ENCODE data around the gene IGFBPL1. TPM values are rescaled to one million over a fixed set of nuclear protein-coding genes. Genes with fewer than 3 reads are reported as not detected.

IGFBPL1 gene
- total RNA-seq, 1 donor from 2014 or later = not detected

- Mint-ChIP-seq H3K27ac (no peak overlapping the region), H3K36me3 (ENCODE audit: low read depth) (peaks cover 30% of the 10 kb centered on the region), H3K4me1 (peaks cover 16% of the 10 kb centered on the region), H3K4me3 (no peak overlapping the region), H3K27me3 (no peaks in the 10 kb centered on the region), H3K9me3 (no peaks in the 10 kb centered on the region)
- TF ChIP-seq CTCF (IDR thresholded peaks at IDR 0.05) = no peak
- ATAC-seq (ENCODE audit: low read depth) (no peak), DNase-seq (no peak)
- intact Hi-C loops (cut with micrococcal nuclease) = loop anchor here (10.0 kb wide), 1 partner anchor 332 kb away; the partner anchor contains the start of gene SHB
- ChIA-PET CTCF (no interaction called here), POLR2A (no interaction called here)
These were observed 27.9 kb downstream of the IGFBPL1 start for GRCh38 chr9:38396371-38396671.

- Mint-ChIP-seq H3K4me1 (peaks cover 16% of the 10 kb centered on the region), H3K27me3 (peaks cover 4% of the 10 kb centered on the region), H3K36me3 (ENCODE audit: low read depth) (peaks cover 30% of the 10 kb centered on the region), H3K4me3 (no peak overlapping the region), H3K9me3 (no peaks in the 10 kb centered on the region), H3K27ac (no peak overlapping the region)
- ChIA-PET CTCF (no interaction called here), POLR2A (no interaction called here)
- intact Hi-C loops (cut with micrococcal nuclease) = loop anchor here (10.0 kb wide), 1 partner anchor 331 kb away; the partner anchor contains the start of gene SHB
- no peak for TF ChIP-seq CTCF (IDR thresholded peaks at IDR 0.05)
- ATAC-seq (ENCODE audit: low read depth) = no peak
- DNase-seq = no peak
These were observed 28.4 kb downstream of the IGFBPL1 start for GRCh38 chr9:38395653-38396370.

- ChIA-PET CTCF (no interaction called here), POLR2A (no interaction called here)
- no peak for ATAC-seq (ENCODE audit: low read depth)
- intact Hi-C loops (cut with micrococcal nuclease) = loop anchor here (10.0 kb wide), 1 partner anchor 330 kb away; the partner anchor contains the start of gene SHB
- H3K4me3 Mint-ChIP-seq = no peak overlapping the region
- peaks cover 4% of the 10 kb centered on the region for H3K27me3 Mint-ChIP-seq
- peaks cover 30% of the 10 kb centered on the region for H3K36me3 Mint-ChIP-seq (ENCODE audit: low read depth)
- no peak overlapping the region for H3K27ac Mint-ChIP-seq
- no peak for DNase-seq
- TF ChIP-seq CTCF (IDR thresholded peaks at IDR 0.05) = no peak
- peaks cover 16% of the 10 kb centered on the region for H3K4me1 Mint-ChIP-seq
- H3K9me3 Mint-ChIP-seq = no peaks in the 10 kb centered on the region
These were observed 29.8 kb downstream of the IGFBPL1 start for GRCh38 chr9:38394416-38394815.

GRCh38 chr9:38393128-38393796 is 31.0 kb downstream of the IGFBPL1 start:
- Mint-ChIP-seq H3K36me3 (ENCODE audit: low read depth) (peaks cover 26% of the 10 kb centered on the region), H3K4me1 (peaks cover 16% of the 10 kb centered on the region), H3K4me3 (peak overlapping the region; percentile 94), H3K27ac (peak overlapping the region; percentile 79), H3K27me3 (peaks cover 4% of the 10 kb centered on the region), H3K9me3 (no peaks in the 10 kb centered on the region)
- peak; percentile 1 for ATAC-seq (ENCODE audit: low read depth)
- CTCF ChIA-PET = interaction anchor here (1.0 kb wide), 1 partner anchor 477 kb away, joined by 3 read pairs; no protein-coding TSS in a partner anchor
- intact Hi-C loops (cut with micrococcal nuclease) = loop anchor here (10.0 kb wide), 1 partner anchor 328 kb away; the partner anchor contains the start of gene SHB
- no peak for TF ChIP-seq CTCF (IDR thresholded peaks at IDR 0.05)
- POLR2A ChIA-PET = interaction anchor here (0.6 to 1.1 kb wide), 3 partner anchors 35 to 324 kb away, joined by 3 to 10 read pairs (median 3); partner anchors contain the start of gene SHB
- no peak for DNase-seq

Measured in activated B cell treated with CpG ODN at 0.5 μM for 24 hours (primary cell).